GM21447 (cell line): ENCODE results near the gene NYAP2.

Experiments used
- ATAC-seq: cut with Tn5 transposase; IDR thresholded peaks from one replicate; pipeline ENCODE4 v1.9.1; 2021; ENCODE audit not compliant: unreplicated experiment

NYAP2 gene

GRCh38 chr2:225472161-225472560 is 72.7 kb downstream of the NYAP2 start:
- no peak for ATAC-seq

GRCh38 chr2:225479386-225479785 is 79.9 kb downstream of the NYAP2 start:
- no peak for ATAC-seq

GRCh38 chr2:225484751-225485150 is 85.2 kb downstream of the NYAP2 start:
- no peak for ATAC-seq

GRCh38 chr2:225486236-225486635 is 86.7 kb downstream of the NYAP2 start:
- no peak for ATAC-seq

- no peak for ATAC-seq
Measured at GRCh38 chr2:225487878-225488416, 88.4 kb downstream of the NYAP2 start.

- no peak for ATAC-seq
Measured at GRCh38 chr2:225488743-225489142, 89.2 kb downstream of the NYAP2 start.

GRCh38 chr2:225493420-225494099 is 94.0 kb downstream of the NYAP2 start:
- ATAC-seq: no peak

- no peak for ATAC-seq
Measured at GRCh38 chr2:225494100-225494459, 94.6 kb downstream of the NYAP2 start.

GRCh38 chr2:225495706-225496105 is 96.2 kb downstream of the NYAP2 start:
- ATAC-seq: no peak

- no peak for ATAC-seq
Measured at GRCh38 chr2:225496568-225496967, 97.1 kb downstream of the NYAP2 start.

GRCh38 chr2:225497166-225497565 is 97.7 kb downstream of the NYAP2 start:
- no peak for ATAC-seq

- no peak for ATAC-seq
Measured at GRCh38 chr2:225501022-225501421, 101.5 kb downstream of the NYAP2 start.

- no peak for ATAC-seq
Measured at GRCh38 chr2:225502971-225503370, 103.5 kb downstream of the NYAP2 start.

GRCh38 chr2:225510796-225511195 is 111.3 kb downstream of the NYAP2 start:
- ATAC-seq: no peak

GRCh38 chr2:225512469-225512868 is 113.0 kb downstream of the NYAP2 start:
- no peak for ATAC-seq

- no peak for ATAC-seq
Measured at GRCh38 chr2:225512876-225513540, 113.5 kb downstream of the NYAP2 start.

- no peak for ATAC-seq
Measured at GRCh38 chr2:225515033-225515432, 115.5 kb downstream of the NYAP2 start.

GRCh38 chr2:225526760-225527390 is 127.4 kb downstream of the NYAP2 start:
- ATAC-seq: no peak

GRCh38 chr2:225531559-225531958 is 132.0 kb downstream of the NYAP2 start:
- no peak for ATAC-seq

GRCh38 chr2:225532096-225532495 is 132.6 kb downstream of the NYAP2 start:
- ATAC-seq: no peak

GRCh38 chr2:225534037-225534436 is 134.5 kb downstream of the NYAP2 start:
- ATAC-seq: no peak

- no peak for ATAC-seq
Measured at GRCh38 chr2:225534697-225535096, 135.2 kb downstream of the NYAP2 start.
